Activated CD8-positive, alpha-beta T cell treated with anti-CD3 and anti-CD28 coated beads, Interleukin-2, amount 10 ng/mL, durations not matched to agents 7 days and 5 days (primary cell): ENCODE data around the gene KCTD16. TPM values are rescaled to one million over a fixed set of nuclear protein-coding genes. Genes with fewer than 3 reads are reported as not detected.

Experiments
- ATAC-seq: fragments of 150-1000 bp; cut with Tn5 transposase; one replicate; pipeline ENCODE4 v1.10.0; 2021; ENCODE audit warnings: moderate library complexity
- CTCF ChIA-PET: fragments of 350-600 bp; sonication (Branson Sonifier 250); formaldehyde crosslinking; loops from one replicate; lab custom pipeline; 2021; ENCODE audit warnings: antibody characterized with exemption; lab: Charles Lee
- POLR2A ChIA-PET: fragments of 350-600 bp; sonication (Branson Sonifier 250); formaldehyde crosslinking; loops from one replicate; lab custom pipeline; 2021; ENCODE audit warnings: antibody characterized with exemption; lab: Charles Lee
- DNase-seq: peaks from one replicate; pipeline ENCODE4 v3.0.0-alpha.2; 2020
- H3K27ac Mint-ChIP-seq: one replicate; pipeline ENCODE4 v1.8.0; 2021; ENCODE audit warnings: mild to moderate bottlenecking, mixed read lengths
- H3K27me3 Mint-ChIP-seq: one replicate; pipeline ENCODE4 v1.8.0; 2021; ENCODE audit warnings: low read depth, mixed read lengths
- H3K36me3 Mint-ChIP-seq: one replicate; pipeline ENCODE4 v1.8.0; 2021; ENCODE audit warnings: low read depth, mixed read lengths
- H3K4me1 Mint-ChIP-seq: one replicate; pipeline ENCODE4 v1.8.0; 2021; ENCODE audit warnings: low read depth, mixed read lengths
- H3K4me3 Mint-ChIP-seq: one replicate; pipeline ENCODE4 v1.8.0; 2021; ENCODE audit warnings: mild to moderate bottlenecking, mixed read lengths
- H3K9me3 Mint-ChIP-seq: one replicate; pipeline ENCODE4 v1.8.0; 2022; ENCODE audit warnings: mixed read lengths; ENCODE audit not compliant: insufficient read depth
- total RNA-seq, 2 experiments: library from RNA; stranded (reverse); gene quantifications; one replicate each; pipeline ENCODE4 v1.2.3, GENCODE V29; 2021

The KCTD16 gene
- total RNA-seq, 2 experiments from 2014 or later: 0.08 TPM; not detected in 1

DNA sequence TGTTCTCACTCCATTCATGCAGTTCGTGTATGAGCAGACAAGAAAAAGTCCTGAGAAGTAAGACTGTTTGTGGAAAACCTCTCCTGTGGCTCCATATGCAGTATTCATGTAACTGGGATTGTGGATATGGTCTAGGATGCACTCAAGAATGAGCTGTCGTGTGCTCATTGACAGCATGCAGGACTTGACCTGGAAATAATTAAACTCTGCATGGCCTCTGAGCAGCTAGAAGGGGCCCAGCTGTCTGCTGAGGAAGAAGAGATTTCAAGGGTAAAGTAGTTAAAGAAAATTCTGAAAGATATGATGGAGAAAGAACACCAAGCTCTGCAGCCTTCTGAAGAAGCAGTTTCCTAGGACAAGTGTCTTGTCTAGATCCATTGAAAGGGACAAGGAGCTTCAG is 89.4 kb downstream of the KCTD16 start:
- ChIA-PET CTCF (no interaction called here), POLR2A (no interaction called here)
- Mint-ChIP-seq H3K27me3 (peaks cover 5% of the 10 kb centered on the region), H3K4me3 (no peak overlapping the region), H3K9me3 (no peaks in the 10 kb centered on the region), H3K4me1 (no peaks in the 10 kb centered on the region), H3K27ac (no peak overlapping the region), H3K36me3 (no peaks in the 10 kb centered on the region)
- DNase-seq (no peak), ATAC-seq (no peak)

DNA sequence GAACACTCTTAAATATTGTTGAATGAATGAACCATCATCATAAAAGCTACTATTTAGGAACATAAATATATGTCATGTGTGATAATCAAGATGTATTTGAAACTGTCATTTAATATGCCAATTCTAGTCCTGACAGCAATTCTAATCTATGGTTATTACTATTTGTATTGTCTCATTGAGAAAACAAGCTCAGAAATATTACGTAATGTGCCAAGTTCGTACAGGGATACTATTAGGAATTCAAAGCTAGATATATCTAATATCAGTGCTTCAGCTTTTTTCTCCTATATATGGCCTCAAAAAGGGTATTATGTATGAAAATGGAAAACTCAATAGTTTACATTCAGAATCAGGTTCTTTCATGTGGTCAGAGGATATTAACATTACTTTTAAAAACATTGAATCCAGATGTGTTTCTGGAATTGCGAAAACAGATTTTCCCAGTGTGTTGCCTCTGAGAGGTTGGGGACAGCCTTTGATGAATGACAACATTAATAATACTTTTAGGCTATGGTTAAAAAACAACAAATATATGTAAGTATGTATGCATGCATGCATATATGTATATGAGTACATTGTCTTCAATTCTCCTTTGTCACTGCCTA is 95.1 kb downstream of the KCTD16 start:
- Mint-ChIP-seq H3K4me1 (no peaks in the 10 kb centered on the region), H3K36me3 (no peaks in the 10 kb centered on the region), H3K4me3 (no peak overlapping the region), H3K9me3 (peaks cover 4% of the 10 kb centered on the region), H3K27ac (no peak overlapping the region), H3K27me3 (peaks cover 4% of the 10 kb centered on the region)
- DNase-seq: no peak
- ChIA-PET CTCF (no interaction called here), POLR2A (interaction anchor here (1.1 kb wide), 1 partner anchor 19 kb away, joined by 5 read pairs; no protein-coding TSS in a partner anchor)
- no peak for ATAC-seq

DNA sequence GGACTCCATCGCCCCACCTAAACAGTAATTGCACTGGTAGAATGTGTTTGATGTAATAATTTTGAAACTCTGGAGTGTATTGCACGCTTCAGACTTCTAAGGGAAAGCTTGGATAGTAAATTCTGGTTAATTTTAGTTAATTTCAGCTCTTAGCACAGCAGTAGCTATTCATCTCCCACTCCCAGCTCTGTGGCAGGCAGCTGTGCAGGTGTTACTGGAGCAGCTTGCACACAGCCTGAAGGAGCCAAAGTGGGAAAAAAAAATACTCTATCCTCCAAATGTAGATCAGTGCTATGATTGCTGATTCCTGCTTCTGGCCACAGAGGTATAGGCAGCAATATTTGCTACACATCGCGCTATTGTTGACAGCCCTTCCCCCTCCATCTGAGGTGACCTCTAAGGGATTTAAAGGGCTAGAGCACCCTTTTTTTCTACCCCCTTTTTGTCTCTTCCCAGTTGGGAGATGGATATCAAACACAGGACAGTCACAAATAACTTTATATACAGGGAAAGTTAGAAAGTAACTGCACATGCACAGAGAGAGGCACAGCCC is 97.4 kb downstream of the KCTD16 start:
- ATAC-seq: no peak
- no peak for DNase-seq
- Mint-ChIP-seq H3K27me3 (peaks cover 4% of the 10 kb centered on the region), H3K9me3 (peaks cover 4% of the 10 kb centered on the region), H3K4me3 (no peak overlapping the region), H3K4me1 (no peaks in the 10 kb centered on the region), H3K27ac (no peak overlapping the region), H3K36me3 (no peaks in the 10 kb centered on the region)
- CTCF ChIA-PET: no interaction called here
- POLR2A ChIA-PET: no interaction called here

DNA sequence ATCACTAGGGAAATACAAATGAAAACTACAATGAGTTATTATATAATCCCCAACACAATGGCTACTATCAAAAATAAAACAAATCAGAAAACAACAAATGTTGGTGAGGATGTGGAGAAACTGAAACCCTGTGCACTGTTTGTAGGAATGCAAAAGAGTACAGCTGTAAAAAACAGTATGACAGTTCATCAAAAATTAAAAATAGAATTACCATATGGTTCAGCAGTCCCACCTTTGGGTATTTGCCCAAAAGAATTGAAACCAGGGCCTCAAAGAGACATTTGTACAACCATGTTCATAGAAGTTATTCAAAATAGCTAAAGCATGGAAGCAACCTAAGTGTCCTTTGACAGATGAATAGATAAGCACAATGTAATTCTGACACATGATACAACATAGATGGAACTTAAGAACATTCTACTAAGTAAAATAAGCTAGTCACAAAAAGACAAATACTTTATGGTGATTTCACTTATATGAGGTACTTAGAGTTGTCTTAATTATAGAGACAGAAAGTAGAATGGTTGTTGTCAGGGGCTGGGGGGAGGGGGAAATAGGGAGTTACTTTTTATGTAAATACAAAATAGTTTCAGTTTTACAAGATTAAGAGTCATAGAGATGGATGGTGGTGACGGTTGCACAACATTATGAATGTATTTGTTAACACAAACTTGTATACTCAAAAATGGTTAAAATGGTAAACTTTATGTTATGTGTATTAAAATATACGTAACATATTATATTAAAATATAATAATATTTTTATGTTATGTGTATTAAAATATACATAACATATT is 102.8 kb downstream of the KCTD16 start:
- DNase-seq (no peak), ATAC-seq (no peak)
- Mint-ChIP-seq H3K27me3 (peaks cover 2% of the 10 kb centered on the region), H3K4me3 (no peak overlapping the region), H3K36me3 (no peaks in the 10 kb centered on the region), H3K9me3 (peaks cover 4% of the 10 kb centered on the region), H3K27ac (no peak overlapping the region), H3K4me1 (no peaks in the 10 kb centered on the region)
- ChIA-PET CTCF (no interaction called here), POLR2A (no interaction called here)

DNA sequence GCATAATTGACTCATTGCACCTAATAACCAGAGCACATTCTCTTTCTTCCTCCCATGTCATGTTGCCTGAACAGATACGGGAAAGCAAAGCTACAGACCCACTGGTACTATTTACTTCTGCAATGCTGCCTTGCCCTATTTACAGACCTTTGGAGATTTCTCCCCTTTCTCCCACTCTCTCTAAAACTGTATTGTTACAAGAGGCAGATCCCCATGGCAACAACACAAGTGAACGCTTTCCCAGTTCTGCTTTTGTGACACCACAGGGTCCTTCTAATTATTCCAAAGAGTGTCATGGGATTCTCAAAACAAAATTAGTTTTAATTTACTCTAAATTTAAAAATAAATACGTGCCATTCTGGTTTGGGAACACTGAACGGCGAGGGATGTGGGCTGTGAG is 104.7 kb downstream of the KCTD16 start:
- Mint-ChIP-seq H3K27ac (no peak overlapping the region), H3K4me3 (no peak overlapping the region), H3K9me3 (no peaks in the 10 kb centered on the region), H3K36me3 (no peaks in the 10 kb centered on the region), H3K27me3 (no peaks in the 10 kb centered on the region), H3K4me1 (no peaks in the 10 kb centered on the region)
- ATAC-seq (no peak), DNase-seq (no peak)
- ChIA-PET CTCF (no interaction called here), POLR2A (no interaction called here)

DNA sequence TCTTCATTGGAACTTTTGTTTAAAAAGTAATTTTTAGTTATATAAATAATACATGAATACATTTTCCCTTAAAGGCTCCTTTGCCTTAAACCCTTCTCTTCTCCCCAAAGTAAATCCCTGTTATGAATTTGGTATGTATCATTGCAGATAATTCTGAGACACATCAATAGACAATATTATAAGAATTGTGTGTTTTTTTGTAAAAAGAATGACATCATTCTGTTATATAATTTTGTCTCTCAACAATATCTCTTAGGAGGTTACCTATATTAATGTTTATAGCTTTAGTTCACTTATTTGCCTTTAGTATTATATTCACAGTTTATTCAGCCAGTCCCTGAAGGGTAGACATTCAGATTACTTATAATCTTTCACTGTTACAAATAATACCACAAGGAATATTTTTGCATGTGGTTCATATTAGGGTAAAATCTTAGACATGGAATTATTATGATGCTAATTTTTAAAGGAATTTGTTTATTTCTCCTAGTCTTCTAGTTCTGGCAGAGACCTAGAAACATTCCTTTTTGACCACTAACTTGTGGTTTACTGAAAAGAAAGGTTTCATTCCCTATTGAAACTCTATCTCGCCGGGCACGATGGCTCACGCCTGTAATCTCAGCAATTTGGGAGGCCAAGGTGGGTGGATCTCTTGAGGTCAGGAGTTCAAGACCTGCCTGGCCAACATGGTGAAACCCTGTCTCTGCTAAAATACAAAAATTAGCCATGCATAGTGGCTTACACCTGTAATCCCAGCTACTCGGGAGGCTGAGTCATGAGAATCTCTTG is 105.6 kb downstream of the KCTD16 start:
- ChIA-PET POLR2A (interaction anchor here (0.5 kb wide), 1 partner anchor 71 kb away, joined by 3 read pairs; no protein-coding TSS in a partner anchor), CTCF (no interaction called here)
- ATAC-seq (no peak), DNase-seq (no peak)
- Mint-ChIP-seq H3K36me3 (no peaks in the 10 kb centered on the region), H3K9me3 (no peaks in the 10 kb centered on the region), H3K4me3 (no peak overlapping the region), H3K27me3 (no peaks in the 10 kb centered on the region), H3K27ac (no peak overlapping the region), H3K4me1 (no peaks in the 10 kb centered on the region)

DNA sequence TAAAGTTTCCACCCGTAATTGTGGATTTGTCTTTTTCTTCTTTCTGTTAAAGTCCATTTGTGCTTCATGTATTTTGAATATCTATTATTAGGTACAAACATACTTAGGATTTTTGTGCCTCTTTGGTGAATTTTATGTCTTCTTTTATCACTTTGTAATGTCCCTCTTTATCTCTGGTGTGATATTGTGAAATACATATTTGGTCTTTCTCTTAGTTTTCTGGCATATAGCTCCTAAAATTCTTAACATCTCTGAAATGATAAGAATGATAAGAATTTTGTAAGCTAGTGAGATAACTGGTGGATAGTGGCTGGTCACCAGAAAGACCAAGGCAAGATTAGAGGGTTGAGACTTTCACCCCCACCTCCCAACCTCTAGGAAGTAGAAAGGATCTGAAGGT is 111.1 kb downstream of the KCTD16 start:
- H3K4me3 Mint-ChIP-seq: no peak overlapping the region
- no peaks in the 10 kb centered on the region for H3K4me1 Mint-ChIP-seq
- H3K36me3 Mint-ChIP-seq: no peaks in the 10 kb centered on the region
- H3K27ac Mint-ChIP-seq: no peak overlapping the region
- ATAC-seq (no peak), DNase-seq (no peak)
- H3K9me3 Mint-ChIP-seq: no peaks in the 10 kb centered on the region
- ChIA-PET CTCF (no interaction called here), POLR2A (interaction anchor here (0.7 kb wide), 1 partner anchor 1261 kb away, joined by 3 read pairs; no protein-coding TSS in a partner anchor)
- H3K27me3 Mint-ChIP-seq: no peaks in the 10 kb centered on the region

DNA sequence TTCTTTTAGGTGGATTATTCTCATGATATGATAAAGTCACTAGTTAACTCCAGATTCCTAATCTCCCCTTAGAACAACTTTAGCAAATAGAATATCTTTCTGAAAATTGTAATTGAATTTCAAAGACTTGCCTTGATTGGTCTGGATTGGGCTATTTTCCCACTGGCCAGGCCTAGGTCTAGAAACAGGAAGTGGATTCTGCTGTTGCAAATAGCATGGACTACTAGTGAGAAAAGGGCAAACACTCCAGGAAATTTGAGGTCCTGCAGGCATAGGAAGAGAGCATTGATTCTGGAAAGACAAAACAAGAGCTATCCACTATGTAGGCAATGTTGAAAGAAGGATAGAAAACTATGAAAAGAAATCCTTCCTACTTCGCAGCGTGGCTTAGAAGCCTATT is 113.4 kb downstream of the KCTD16 start:
- POLR2A ChIA-PET: interaction anchor here (0.5 kb wide), 1 partner anchor 18 kb away, joined by 5 read pairs; no protein-coding TSS in a partner anchor
- no peak for ATAC-seq
- CTCF ChIA-PET: no interaction called here

DNA sequence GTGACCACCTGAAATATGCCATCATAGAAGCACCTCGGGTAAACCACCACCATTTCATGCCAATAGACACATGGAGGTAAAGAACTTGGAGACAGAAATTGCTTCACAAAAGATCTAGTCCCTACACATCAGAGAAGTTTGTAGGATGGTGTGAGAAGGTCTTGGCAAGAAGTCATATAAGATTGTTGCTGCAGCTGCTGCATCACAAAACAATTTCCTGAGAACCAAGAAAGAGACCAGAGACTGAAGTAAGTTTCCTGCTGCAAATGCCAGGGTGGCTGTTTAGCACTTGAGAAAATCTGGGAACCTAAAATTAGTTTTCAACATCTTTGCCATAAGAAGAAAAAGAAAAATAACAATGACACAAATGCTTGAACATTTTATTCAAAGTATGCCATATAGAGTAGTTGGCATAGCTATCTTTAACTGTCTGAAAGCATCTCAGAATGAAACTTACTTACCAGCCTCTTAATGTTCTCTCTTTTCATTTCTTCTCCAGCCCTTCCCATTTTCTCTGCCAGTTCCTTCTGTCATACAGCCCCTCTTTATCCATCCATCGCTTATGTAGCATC is 114.3 kb downstream of the KCTD16 start:
- ATAC-seq (no peak), DNase-seq (no peak)
- Mint-ChIP-seq H3K27me3 (no peaks in the 10 kb centered on the region), H3K4me1 (no peaks in the 10 kb centered on the region), H3K9me3 (no peaks in the 10 kb centered on the region), H3K27ac (no peak overlapping the region), H3K4me3 (no peak overlapping the region), H3K36me3 (no peaks in the 10 kb centered on the region)
- ChIA-PET POLR2A (no interaction called here), CTCF (no interaction called here)

More for the DNA sequence above, 113.4 kb downstream of the KCTD16 start:
- no peaks in the 10 kb centered on the region for H3K36me3 Mint-ChIP-seq
- H3K9me3 Mint-ChIP-seq: no peaks in the 10 kb centered on the region
- no peak overlapping the region for H3K4me3 Mint-ChIP-seq
- no peaks in the 10 kb centered on the region for H3K27me3 Mint-ChIP-seq
- DNase-seq: no peak
- H3K27ac Mint-ChIP-seq: no peak overlapping the region
- H3K4me1 Mint-ChIP-seq: no peaks in the 10 kb centered on the region

DNA sequence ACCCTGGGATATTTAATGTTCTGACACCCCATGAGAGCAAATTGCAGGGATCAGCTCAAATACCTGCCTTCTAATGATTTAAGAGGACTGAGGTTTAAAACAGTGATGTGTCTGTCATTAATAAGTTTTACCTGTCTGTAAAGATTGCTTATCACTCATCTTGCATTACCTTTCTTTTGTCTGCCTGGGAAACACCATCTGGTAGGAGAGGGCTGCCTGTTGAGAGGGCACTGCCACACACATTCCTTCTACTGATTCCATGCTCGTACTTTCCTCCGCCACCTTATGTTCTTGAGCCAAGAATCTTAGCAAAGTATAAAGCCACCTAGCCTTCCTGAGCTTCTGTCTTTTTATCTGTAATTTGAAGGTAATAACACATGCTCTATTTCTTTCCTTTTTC is 118.6 kb downstream of the KCTD16 start:
- no peaks in the 10 kb centered on the region for H3K9me3 Mint-ChIP-seq
- H3K27me3 Mint-ChIP-seq: no peaks in the 10 kb centered on the region
- CTCF ChIA-PET: no interaction called here
- H3K36me3 Mint-ChIP-seq: no peaks in the 10 kb centered on the region
- POLR2A ChIA-PET: no interaction called here
- no peaks in the 10 kb centered on the region for H3K4me1 Mint-ChIP-seq
- no peak overlapping the region for H3K4me3 Mint-ChIP-seq
- no peak for DNase-seq
- ATAC-seq: no peak
- no peak overlapping the region for H3K27ac Mint-ChIP-seq

DNA sequence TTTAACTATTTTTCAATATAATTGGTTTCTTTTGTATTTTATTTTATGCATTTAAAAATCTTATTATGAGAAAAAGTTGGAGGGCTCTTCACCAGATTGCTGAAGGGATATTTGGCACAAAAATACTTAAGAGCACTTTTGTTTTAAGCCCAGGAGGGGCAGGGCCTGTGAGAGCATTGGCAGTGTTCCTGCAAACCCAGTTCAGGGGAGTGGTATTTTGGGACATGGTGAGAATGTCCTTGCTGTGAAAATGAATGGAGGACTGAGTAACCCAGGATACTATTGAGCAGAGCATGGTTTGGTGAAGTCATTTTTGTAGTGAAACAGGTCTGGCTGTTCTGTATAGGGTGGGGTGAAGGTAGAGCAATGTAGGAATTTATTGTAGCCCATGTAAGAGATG is 121.4 kb downstream of the KCTD16 start:
- Mint-ChIP-seq H3K4me3 (no peak overlapping the region), H3K27me3 (no peaks in the 10 kb centered on the region), H3K9me3 (no peaks in the 10 kb centered on the region), H3K27ac (no peak overlapping the region), H3K36me3 (no peaks in the 10 kb centered on the region), H3K4me1 (no peaks in the 10 kb centered on the region)
- POLR2A ChIA-PET: no interaction called here
- no peak for ATAC-seq
- DNase-seq: no peak
- CTCF ChIA-PET: no interaction called here
